Skeletal muscle cell (primary cell): ENCODE data around the gene DMXL1.
A peak's percentile ranks its signal among the peaks of the same experiment; 100 is the strongest.

Experiments used
- DNase-seq: peaks from one replicate; pipeline ENCODE4 v3.0.0-alpha.2; 2010; ENCODE audit warnings: low read depth
- H3K4me3 ChIP-seq: 2 replicates; pipeline ENCODE4 v1.5.1; 2011; ENCODE audit warnings: low read depth, mild to moderate bottlenecking, control low read depth, low read length, moderate library complexity

Gene DMXL1

GRCh38 chr5:119255571-119256356 is 184.9 kb downstream of the DMXL1 start:
- no peak for DNase-seq
- no peak overlapping the region for H3K4me3 ChIP-seq

DNA sequence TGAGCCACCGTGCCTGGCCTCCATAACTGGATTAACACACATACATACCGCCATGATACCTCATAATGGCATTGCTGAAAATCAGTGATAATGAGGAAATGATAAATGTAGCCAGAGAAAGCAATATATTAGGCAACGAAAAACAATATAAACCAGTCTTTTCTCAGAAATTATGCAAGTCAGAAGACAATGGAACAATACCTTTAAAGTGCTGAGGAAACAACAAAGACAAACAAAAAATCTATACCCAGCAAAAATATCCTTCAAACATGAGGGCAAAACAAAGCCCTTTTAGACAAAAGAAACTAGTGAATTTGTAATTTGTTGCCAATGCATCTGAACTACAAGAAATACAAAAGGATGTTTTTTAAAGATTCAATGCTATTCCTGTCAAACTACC is 186.7 kb downstream of the DMXL1 start:
- H3K4me3 ChIP-seq: no peak overlapping the region
- DNase-seq: no peak

GRCh38 chr5:119263639-119264038 is 192.8 kb downstream of the DMXL1 start:
- no peak overlapping the region for H3K4me3 ChIP-seq
- no peak for DNase-seq

GRCh38 chr5:119264186-119264585 is 193.3 kb downstream of the DMXL1 start:
- no peak for DNase-seq
- no peak overlapping the region for H3K4me3 ChIP-seq

DNA sequence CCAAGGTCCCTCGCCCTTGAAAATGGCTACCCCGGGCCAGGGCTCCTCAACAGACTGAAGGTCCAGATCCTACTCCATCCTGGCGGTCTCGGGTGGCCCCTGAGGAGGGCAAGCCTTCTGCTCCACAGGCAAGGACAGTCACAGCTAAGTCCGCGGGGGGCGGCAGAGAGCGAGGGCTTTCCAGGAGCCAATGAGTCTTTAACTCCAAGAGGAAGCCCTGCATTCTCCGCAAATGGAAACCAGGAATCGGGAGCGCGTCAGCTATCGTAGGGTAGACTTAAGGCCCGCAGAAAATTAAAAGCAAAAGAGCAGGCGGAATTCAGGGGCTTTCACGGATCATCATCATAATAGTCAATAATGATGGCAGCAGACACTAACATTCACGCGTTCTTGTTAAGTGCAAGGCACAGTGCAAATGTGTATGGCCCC is 197.1 kb downstream of the DMXL1 start:
- H3K4me3 ChIP-seq: peak overlapping the region; percentile 92
- DNase-seq: peak; percentile 85

DNA sequence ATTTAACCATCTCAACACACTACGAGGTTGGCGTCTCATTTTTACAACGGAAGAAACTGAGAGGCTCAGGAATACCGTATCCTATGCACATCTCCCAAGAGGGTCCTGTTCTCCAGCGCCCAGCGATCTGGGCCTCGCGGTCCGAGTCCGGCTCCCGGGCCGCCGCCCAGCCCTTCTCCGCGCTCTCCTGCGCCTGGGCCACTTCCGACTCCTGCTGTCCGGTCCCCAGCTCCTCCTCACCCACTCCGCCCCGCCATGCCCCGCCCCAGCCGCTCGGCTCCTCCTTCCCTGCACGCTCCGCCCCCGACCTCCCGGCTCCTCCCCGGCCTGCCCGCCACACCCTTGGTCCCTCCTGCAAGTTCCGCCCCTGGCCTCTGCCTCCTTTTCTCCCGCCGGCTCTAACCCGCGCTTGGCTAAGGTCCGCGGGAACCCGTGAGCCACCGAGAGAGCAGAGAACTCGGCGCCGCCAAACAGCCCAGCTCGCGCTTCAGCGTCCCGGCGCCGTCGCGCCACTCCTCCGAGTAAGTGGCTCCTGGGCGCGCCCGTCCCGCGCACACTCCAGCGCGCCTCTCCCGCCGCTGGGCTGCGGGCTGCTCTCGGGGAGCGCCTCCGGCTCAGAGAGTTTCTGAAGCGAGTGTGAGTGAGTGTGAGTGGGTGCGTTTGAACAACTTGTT is 197.6 kb downstream of the DMXL1 start:
- DNase-seq: peak; percentile 80
- H3K4me3 ChIP-seq: peak overlapping the region; percentile 92

- peak overlapping the region; percentile 92 for H3K4me3 ChIP-seq
- DNase-seq: no peak
Observed at GRCh38 chr5:119269061-119269944, 198.4 kb downstream of the DMXL1 start.

DNA sequence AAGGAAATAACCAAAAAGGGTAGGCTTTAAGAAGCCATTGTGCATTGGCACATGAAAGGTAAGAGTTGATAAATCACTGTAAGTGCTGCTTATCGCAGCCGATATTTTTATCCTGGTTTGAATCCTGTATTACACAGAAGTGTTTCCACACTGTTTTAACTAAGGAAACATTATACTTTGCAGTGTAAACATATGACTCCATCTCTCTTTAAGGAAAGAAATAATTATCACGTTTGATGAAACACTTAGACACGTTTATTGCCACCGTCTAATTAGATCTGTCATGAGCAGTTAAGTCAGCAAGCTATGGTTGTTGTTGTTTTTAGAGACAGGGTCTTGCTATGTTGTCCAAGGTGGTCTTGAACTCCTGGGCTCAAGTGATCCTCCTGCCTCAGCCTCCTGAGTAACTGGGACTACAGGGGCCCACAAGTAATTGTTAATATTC is 199.3 kb downstream of the DMXL1 start:
- no peak for DNase-seq
- no peak overlapping the region for H3K4me3 ChIP-seq

DNA sequence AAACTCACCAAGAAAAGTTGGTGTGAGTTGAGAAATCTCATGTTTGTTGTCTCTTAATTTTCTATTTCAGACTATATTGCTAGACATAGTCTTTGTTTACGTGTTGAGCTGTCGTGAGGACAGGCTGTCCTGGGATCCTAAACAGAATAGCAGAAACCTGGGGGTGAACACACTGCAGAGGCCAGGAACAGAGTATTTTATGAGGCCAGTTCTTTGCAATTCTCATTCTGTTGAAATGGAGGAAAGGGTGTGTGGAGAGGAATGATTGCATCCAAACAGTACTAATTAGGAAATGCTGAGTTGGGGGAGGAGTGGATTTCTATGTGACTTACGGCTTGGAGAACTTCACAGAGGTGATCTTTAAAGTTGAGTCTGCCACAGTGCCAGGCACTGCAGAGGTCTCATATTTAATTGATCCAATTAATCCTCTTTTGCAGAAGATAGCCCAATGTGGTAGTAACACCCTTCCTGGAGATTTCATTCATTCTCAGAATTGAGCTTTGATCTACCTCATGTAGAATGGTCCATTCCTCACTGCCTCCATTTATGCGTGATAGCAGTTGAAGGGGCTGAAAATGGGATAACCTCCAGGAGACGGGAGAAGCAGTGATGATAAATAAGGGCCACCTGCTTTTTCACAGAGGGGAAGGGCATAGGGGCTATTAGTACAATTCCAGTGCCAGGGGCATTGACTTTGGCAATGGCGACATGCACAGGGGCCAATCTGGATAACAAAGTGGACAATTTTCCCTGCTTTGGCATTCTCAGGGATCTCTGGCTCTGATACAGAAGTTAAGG is 200.3 kb downstream of the DMXL1 start:
- H3K4me3 ChIP-seq: no peak overlapping the region
- DNase-seq: no peak

DNA sequence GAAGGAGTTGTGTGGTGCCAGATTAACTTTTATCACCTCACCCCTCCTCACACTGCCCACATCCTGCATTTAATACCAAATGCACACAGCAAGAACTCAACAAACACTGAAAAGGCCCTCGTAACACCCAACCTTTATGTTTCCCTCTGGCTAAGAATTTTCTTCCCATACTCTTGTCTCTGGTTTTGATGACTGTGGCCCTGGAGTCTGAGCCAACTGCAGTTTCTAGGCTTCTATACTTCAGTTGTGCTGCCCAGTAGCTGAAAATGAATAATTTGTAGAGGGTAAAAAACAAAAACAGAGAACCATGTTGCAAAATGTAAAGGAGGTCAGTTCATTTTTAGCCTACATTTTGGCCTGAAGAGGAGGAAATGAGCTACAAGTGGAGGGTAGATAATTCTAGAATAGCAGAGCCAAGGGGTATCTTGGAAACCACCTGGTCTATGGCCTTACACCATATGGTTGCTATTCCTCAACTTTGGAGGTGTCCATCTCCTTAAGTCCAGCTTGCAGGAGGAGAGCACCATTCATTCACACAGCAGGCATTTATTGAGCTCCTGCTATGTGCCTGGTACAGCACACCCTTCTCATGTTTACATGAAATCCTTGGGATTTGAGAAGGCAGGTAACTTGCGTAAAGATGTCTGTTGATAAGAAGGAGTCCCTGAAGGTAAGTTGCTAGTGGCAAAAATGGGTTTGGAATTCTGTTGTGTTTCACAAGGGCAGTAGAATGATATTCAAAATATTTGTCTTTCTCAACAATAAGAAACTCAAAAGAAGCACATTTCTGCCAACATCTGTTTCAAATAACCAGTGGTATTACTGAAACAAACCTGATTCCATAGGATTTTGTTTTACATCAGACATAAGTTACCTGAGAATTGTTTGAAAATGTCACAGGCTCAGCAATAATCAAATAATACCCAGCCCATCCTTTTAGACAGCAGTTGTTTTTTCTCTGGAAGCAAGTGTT is 201.2 kb downstream of the DMXL1 start:
- DNase-seq: no peak
- H3K4me3 ChIP-seq: no peak overlapping the region

- no peak for DNase-seq
- H3K4me3 ChIP-seq: no peak overlapping the region
Observed at GRCh38 chr5:119273391-119273839, 202.5 kb downstream of the DMXL1 start.

DNA sequence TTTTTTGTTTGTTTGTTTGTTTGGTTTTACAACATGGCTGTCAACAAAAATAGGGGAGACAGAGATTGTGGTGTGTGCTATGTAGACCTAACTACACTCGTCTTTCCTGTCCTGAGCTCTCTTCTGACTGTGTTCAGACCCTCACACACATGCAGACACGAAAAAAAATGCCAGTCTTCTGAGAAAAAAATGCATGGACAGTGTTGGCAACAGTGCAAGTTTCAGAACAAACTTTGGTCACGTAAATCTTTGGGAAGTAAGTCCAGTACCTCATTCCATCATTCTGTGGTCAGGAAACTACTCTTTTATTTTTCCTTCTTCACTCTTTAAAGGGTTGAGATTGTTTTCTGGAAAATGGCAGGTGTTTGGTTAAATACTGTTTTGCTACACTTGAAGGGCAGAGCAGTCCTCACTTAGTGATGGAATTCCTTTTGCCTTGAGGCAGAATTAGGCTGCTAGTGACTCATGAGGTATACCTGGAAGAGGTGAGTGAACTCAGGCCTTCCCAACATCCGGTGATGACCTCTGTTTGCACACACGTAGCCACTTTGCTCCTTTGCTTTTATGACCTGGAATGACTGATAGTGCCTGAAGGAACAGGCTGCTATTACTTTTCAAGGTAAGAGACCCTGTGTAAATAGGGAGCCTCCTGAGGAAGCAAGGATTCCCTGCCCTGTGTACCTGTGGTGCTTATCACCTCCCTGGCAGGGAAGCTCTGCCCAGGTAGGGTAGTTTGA is 203.3 kb downstream of the DMXL1 start:
- H3K4me3 ChIP-seq: no peak overlapping the region
- DNase-seq: no peak

DNA sequence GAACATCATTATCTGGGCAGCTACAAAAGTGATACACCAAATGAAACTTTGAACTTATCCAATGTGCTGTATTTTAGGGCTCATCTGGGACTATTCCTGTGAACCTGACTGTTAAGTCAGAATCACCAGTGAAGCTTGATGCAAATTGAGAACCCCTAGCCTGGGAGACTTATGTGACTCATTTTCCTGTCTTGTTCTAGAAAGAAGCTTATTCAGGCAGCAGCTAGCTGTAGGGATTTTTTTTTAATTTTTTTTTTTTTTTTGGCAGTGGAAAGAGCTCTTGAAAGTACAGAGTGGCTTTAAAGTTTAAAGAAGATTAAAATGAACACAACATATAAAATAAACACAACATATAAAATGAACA is 203.9 kb downstream of the DMXL1 start:
- DNase-seq: peak; percentile 70
- H3K4me3 ChIP-seq: no peak overlapping the region

- no peak overlapping the region for H3K4me3 ChIP-seq
- no peak for DNase-seq
Observed at GRCh38 chr5:119275146-119275545, 204.3 kb downstream of the DMXL1 start.

DNA sequence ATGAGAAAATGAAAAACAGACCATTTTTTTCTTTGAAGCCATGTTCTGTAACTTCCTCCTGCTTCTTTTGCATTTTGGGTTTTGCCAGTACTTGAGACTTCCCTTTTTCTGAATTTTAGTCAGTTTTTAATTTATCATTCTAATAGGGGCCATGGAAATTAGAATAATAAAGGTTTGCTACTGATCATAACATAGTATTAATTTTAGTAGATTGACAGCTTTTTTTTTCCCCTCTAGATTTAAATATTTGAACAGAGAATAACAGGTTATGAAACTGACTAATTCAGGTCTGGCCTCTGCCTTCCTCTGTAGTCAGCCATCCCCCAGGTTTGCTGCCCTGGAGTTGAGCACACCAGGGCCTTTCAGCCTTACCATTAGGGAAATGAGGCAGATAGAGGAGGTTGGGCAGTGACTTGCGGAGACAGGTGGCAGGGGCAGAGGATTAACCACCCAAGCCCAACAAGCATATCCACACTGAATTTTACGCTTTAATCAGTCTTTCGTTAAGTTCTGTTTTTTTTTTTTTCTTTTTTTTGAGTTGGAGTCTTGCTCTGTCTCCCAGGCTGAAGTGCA is 204.8 kb downstream of the DMXL1 start:
- DNase-seq: no peak

GRCh38 chr5:119276978-119277377 is 206.1 kb downstream of the DMXL1 start:
- no peak overlapping the region for H3K4me3 ChIP-seq
- no peak for DNase-seq

More for the DNA sequence above, 204.8 kb downstream of the DMXL1 start:
- no peak overlapping the region for H3K4me3 ChIP-seq

- no peak for DNase-seq
- H3K4me3 ChIP-seq: no peak overlapping the region
Observed at GRCh38 chr5:119279093-119279492, 208.2 kb downstream of the DMXL1 start.
